NT2/D1 (cell line): Measurements from ENCODE around the gene AKAP13.

Source experiments
- SUZ12 ChIP-seq: IDR thresholded peaks from 2 replicates; pipeline ENCODE4 v1.6.1; 2011; ENCODE audit not compliant: insufficient read length, insufficient read depth; ENCODE audit errors: extremely low read depth
- YY1 ChIP-seq: IDR thresholded peaks from 2 replicates; pipeline ENCODE4 v1.6.1; 2011; ENCODE audit not compliant: insufficient read length, insufficient read depth

GRCh38 chr15:85422607-85423006 lies 42.2 kb downstream of the AKAP13 start:
- TF ChIP-seq SUZ12, result no peak
- no peak for TF ChIP-seq YY1
